ENCODE measurements around the gene ZNF558.

DNA sequence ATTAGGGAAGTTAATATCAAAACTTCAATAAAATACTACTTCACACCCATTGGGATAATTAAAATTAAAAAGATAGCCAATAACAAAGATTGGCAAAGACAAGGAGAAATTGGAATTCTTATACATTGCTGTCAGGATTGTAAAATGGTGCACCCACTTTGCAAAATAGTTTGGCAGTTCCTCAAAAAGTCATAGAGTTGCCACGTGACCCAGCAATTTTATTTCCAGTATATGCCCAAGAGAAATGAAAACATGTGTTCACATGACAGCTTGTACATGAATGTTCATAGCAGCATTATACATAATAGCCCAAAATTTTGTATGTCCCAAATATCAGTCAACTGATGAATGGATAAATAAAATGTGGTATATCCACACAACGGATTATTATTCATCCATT lies 3.3 kb upstream of the ZNF558 start:
- TF ChIP-seq, protein P1, sequence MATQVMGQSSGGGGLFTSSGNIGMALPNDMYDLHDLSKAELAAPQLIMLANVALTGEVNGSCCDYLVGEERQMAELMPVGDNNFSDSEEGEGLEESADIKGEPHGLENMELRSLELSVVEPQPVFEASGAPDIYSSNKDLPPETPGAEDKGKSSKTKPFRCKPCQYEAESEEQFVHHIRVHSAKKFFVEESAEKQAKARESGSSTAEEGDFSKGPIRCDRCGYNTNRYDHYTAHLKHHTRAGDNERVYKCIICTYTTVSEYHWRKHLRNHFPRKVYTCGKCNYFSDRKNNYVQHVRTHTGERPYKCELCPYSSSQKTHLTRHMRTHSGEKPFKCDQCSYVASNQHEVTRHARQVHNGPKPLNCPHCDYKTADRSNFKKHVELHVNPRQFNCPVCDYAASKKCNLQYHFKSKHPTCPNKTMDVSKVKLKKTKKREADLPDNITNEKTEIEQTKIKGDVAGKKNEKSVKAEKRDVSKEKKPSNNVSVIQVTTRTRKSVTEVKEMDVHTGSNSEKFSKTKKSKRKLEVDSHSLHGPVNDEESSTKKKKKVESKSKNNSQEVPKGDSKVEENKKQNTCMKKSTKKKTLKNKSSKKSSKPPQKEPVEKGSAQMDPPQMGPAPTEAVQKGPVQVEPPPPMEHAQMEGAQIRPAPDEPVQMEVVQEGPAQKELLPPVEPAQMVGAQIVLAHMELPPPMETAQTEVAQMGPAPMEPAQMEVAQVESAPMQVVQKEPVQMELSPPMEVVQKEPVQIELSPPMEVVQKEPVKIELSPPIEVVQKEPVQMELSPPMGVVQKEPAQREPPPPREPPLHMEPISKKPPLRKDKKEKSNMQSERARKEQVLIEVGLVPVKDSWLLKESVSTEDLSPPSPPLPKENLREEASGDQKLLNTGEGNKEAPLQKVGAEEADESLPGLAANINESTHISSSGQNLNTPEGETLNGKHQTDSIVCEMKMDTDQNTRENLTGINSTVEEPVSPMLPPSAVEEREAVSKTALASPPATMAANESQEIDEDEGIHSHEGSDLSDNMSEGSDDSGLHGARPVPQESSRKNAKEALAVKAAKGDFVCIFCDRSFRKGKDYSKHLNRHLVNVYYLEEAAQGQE (IDR thresholded peaks at IDR 0.05; ENCODE audit: insufficient read depth in 1 of 2, low read depth in 2 of 2, low read length in 2 of 2) = no peak
- no peak for TF ChIP-seq TAF1 (IDR thresholded peaks at IDR 0.05; ENCODE audit: borderline replicate concordance, insufficient read depth, low read length)

Data from PFSK-1 (cell line).